Breast epithelium (tissue), 4 donors: ENCODE data around the gene VSX1. TPM values are rescaled to one million over a fixed set of nuclear protein-coding genes. Genes with fewer than 3 reads are reported as not detected.
A peak's percentile ranks its signal among the peaks of the same experiment; 100 is the strongest.

Source experiments
- DNase-seq, 2 donors: peaks; one replicate each; pipeline ENCODE4 v3.0.0-alpha.2; 2019; ENCODE audit warnings: low spot score in 2 of 2
- H3K27ac ChIP-seq, 2 donors: fragments of 200-600 bp; sonication (generic) in 1 of 2; one replicate each; pipeline ENCODE4 v1.5.1; 2016 to 2019; ENCODE audit warnings: mild to moderate bottlenecking in 1 of 2
- H3K27me3 ChIP-seq, 2 donors: fragments of 200-600 bp; sonication (generic) in 1 of 2; one replicate each; pipeline versions ENCODE4 v1.5.1 to v1.6.0; 2017 to 2019; ENCODE audit warnings: control low read depth in 1 of 2, mild to moderate bottlenecking in 1 of 2
- H3K36me3 ChIP-seq: fragments of 200-600 bp; one replicate; pipeline ENCODE4 v1.5.1; 2019
- H3K4me1 ChIP-seq, 2 donors: fragments of 200-600 bp; sonication (generic); one replicate each; pipeline ENCODE4 v1.5.1; 2016 to 2019; ENCODE audit warnings: control low read depth in 1 of 2
- H3K4me3 ChIP-seq, 3 donors: fragments of 200-600 bp; sonication (generic); 1 replicate in 2 of 3; 2 replicates in 1 of 3; pipeline ENCODE4 v1.5.1; 2016 to 2019; ENCODE audit warnings: mild to moderate bottlenecking in 3 of 3, moderate library complexity in 2 of 3
- H3K9me3 ChIP-seq, 2 donors: fragments of 200-600 bp; sonication (generic) in 1 of 2; one replicate each; pipeline ENCODE4 v1.5.1; 2016 to 2019; ENCODE audit warnings: control low read depth in 1 of 2
- CTCF ChIP-seq, 3 donors: fragments of 450-650 bp; IDR thresholded peaks; one replicate each; pipeline ENCODE4 v1.5.1; 2016 to 2017; ENCODE audit warnings: antibody characterized with exemption in 3 of 3, mild to moderate bottlenecking in 3 of 3, moderate library complexity in 3 of 3
- POLR2A ChIP-seq: fragments of 450-650 bp; IDR thresholded peaks from one replicate; pipeline ENCODE4 v1.6.1; 2016; ENCODE audit warnings: antibody characterized with exemption, mild to moderate bottlenecking, moderate library complexity
- POLR2AphosphoS5 ChIP-seq, 3 donors: sonication (generic); formaldehyde crosslinking; IDR thresholded peaks; one replicate each; pipeline ENCODE4 v1.6.1; 2017; ENCODE audit warnings: antibody characterized with exemption in 3 of 3
- intact Hi-C: fragments of 100-400 bp; cut with DNase I; formaldehyde crosslinking; loops from one replicate; pipeline ENCODE4 v1.15.1; 2023; ENCODE audit warnings: low total_unique reads
- total RNA-seq, 3 donors: library from RNA; depleted of rRNA; stranded (reverse); fragments of >200 nt; gene quantifications; one replicate each; pipeline ENCODE4 v1.1.0, GENCODE V29; 2016

Gene VSX1
- total RNA-seq, 3 donors from 2014 or later = 0.44 TPM; not detected in 2

- DNase-seq = no peak
- Histone ChIP-seq H3K36me3 (no peaks in the 10 kb centered on the region), H3K27me3 (no peaks in the 10 kb centered on the region), H3K4me1 (peaks cover 21 to 31% of the 10 kb centered on the region in 2 donors), H3K4me3 (no peak overlapping the region), H3K9me3 (no peaks in the 10 kb centered on the region), H3K27ac (peak overlapping the region; percentile 79 to 85)
- intact Hi-C loops = no loop called here
- TF ChIP-seq CTCF (IDR thresholded peaks at IDR 0.05) (no peak), POLR2A (no peak), POLR2AphosphoS5 (IDR thresholded peaks at IDR 0.05) (no peak)
These were observed 44.4 kb downstream of the VSX1 start for GRCh38 chr20:25037288-25038102.

DNA sequence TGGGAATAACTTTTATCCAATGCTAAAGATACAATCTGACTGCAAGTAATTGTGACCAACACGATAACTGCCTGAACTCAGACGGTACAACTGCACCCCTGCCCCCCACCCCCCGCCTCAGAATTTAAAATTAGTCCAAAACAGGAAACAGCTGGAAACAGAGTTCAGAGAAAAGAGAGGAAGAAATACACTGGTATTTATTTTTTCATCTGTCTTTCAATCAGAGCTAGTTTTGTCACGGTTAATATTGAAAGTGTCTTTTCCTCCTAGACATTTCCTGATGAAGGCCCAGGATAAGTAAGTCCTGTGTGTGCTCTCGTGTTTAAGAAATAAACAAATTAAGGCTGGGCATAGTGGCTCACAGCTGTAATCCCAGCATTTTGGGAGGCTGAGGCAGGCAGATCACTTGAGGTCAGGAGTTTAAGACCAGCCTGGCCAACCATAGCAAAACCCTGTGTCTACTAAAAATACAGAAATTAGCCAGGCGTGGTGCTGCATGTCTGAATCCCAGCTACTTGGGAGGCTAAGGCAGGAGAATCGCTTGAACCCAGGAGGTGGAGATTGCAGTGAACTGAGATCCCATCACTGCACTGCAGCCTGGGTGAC lies 45.5 kb downstream of the VSX1 start:
- TF ChIP-seq CTCF (IDR thresholded peaks at IDR 0.05) (no peak), POLR2AphosphoS5 (IDR thresholded peaks at IDR 0.05) (no peak), POLR2A (no peak)
- H3K4me3 ChIP-seq = no peak overlapping the region
- no peaks in the 10 kb centered on the region for H3K9me3 ChIP-seq
- H3K27me3 ChIP-seq = no peaks in the 10 kb centered on the region
- peak overlapping the region in 1 of 2 donors; percentile 30 for H3K27ac ChIP-seq
- intact Hi-C loops = no loop called here
- no peaks in the 10 kb centered on the region for H3K36me3 ChIP-seq
- no peak for DNase-seq
- peaks cover 25 to 38% of the 10 kb centered on the region in 2 donors for H3K4me1 ChIP-seq

GRCh38 chr20:25035921-25036320 lies 46.0 kb downstream of the VSX1 start:
- intact Hi-C loops = no loop called here
- Histone ChIP-seq H3K9me3 (no peaks in the 10 kb centered on the region), H3K4me3 (no peak overlapping the region), H3K4me1 (peaks cover 25 to 37% of the 10 kb centered on the region in 2 donors), H3K36me3 (no peaks in the 10 kb centered on the region), H3K27ac (peak overlapping the region in 1 of 2 donors; percentile 30), H3K27me3 (no peaks in the 10 kb centered on the region)
- no peak for TF ChIP-seq CTCF (IDR thresholded peaks at IDR 0.05)
- TF ChIP-seq POLR2AphosphoS5 (IDR thresholded peaks at IDR 0.05) = no peak
- TF ChIP-seq POLR2A = no peak
- no peak for DNase-seq

DNA sequence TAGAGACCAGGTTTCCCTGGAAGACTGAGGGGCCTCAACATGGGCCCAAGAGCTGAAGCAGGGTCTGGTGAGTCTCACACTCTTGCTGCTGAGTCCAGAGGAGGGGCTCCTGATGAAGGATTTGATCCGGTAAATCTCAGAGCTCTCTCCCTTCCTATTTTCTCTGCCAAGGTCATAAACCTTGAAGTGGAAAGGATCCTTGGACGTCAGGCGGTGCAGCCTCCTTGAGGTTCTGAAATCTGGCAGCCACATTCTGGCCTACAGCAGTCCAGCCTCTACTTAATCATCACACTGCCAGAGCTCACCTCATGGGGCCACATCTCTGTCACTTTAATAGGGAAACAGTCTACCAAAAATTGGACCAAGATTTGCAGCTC lies 48.0 kb downstream of the VSX1 start:
- DNase-seq = no peak
- H3K9me3 ChIP-seq = no peaks in the 10 kb centered on the region
- H3K36me3 ChIP-seq = no peaks in the 10 kb centered on the region
- no peaks in the 10 kb centered on the region for H3K27me3 ChIP-seq
- intact Hi-C loops = no loop called here
- TF ChIP-seq CTCF (IDR thresholded peaks at IDR 0.05) (no peak), POLR2AphosphoS5 (IDR thresholded peaks at IDR 0.05) (no peak), POLR2A (no peak)
- H3K4me3 ChIP-seq = no peak overlapping the region
- H3K27ac ChIP-seq = peak overlapping the region; percentile 66 to 73
- peaks cover 9 to 21% of the 10 kb centered on the region in 2 donors for H3K4me1 ChIP-seq

DNA sequence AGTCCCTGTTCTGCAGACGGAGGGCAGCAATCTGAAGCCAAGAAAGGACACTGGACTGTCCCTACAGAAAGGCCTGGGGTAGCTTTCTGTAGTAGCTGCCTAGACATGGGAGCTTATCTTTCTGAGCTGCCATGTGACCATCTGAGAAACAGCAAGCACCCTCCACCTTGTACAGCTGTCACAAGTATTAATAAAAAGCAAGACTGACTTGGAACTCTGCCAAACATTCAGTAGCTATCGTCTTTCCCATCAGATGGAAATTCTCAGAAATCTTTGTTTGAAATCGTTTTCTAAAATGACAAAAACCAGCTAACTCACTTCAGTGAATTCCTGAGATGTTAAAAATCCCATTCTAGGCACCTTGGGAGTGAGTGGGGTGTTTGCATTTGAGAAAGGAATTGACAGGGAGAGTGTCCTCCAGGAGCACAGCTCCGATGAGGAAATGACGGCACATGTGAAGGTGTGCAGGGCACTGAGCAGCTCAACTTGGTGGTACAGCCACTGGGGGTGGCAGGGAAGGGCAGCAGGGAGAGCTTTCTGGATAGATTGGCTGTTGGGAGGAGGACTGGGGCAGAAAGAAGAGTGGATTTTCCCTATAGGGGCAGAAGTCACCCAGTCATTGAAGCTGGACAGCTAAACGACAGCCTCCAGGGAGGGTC lies 48.5 kb downstream of the VSX1 start:
- Histone ChIP-seq H3K27me3 (no peaks in the 10 kb centered on the region), H3K27ac (peak overlapping the region; percentile 66 to 73), H3K9me3 (no peaks in the 10 kb centered on the region), H3K4me1 (peaks cover 4 to 16% of the 10 kb centered on the region in 2 donors), H3K36me3 (no peaks in the 10 kb centered on the region), H3K4me3 (no peak overlapping the region)
- intact Hi-C loops = no loop called here
- DNase-seq = no peak
- no peak for TF ChIP-seq POLR2AphosphoS5 (IDR thresholded peaks at IDR 0.05)
- TF ChIP-seq CTCF (IDR thresholded peaks at IDR 0.05) = no peak
- TF ChIP-seq POLR2A = no peak
